GM20000 (cell line): Measurements from ENCODE around the gene SHCBP1.
"Not testable (repeated sequence)": the region's sequence is repeated elsewhere in the genome, so short reads cannot be mapped to it uniquely, and the experiment has no call there.

Source experiments
- DNase-seq: peaks from one replicate; pipeline ENCODE4 v3.0.0; 2012; ENCODE audit warnings: low spot score
- CTCF ChIP-seq: IDR thresholded peaks from 2 replicates; pipeline ENCODE4 v1.5.1; 2012; ENCODE audit warnings: mild to moderate bottlenecking, control low read depth; ENCODE audit errors: extremely low read depth, missing control alignments

SHCBP1 gene

GRCh38 chr16:46648656-46649055 lies 27.5 kb upstream of the SHCBP1 start:
- no peak for DNase-seq
- no peak for TF ChIP-seq CTCF

GRCh38 chr16:46638947-46639925 lies 18.1 kb upstream of the SHCBP1 start:
- DNase-seq, result no peak
- TF ChIP-seq CTCF, result no peak

GRCh38 chr16:46632778-46633733 lies 11.9 kb upstream of the SHCBP1 start:
- no peak for TF ChIP-seq CTCF
- DNase-seq, result no peak

- peak; percentile 3 for TF ChIP-seq CTCF
- DNase-seq, result no peak
Observed at GRCh38 chr16:46629331-46630219, 8.4 kb upstream of the SHCBP1 start.

GRCh38 chr16:46627746-46628145 lies 6.6 kb upstream of the SHCBP1 start:
- no peak for TF ChIP-seq CTCF
- no peak for DNase-seq

- DNase-seq, result not testable (repeated sequence)
Observed at GRCh38 chr16:46626681-46627080, 5.5 kb upstream of the SHCBP1 start.

- DNase-seq, result not testable (repeated sequence)
Observed at GRCh38 chr16:46624862-46625261, 3.7 kb upstream of the SHCBP1 start.

GRCh38 chr16:46623707-46624106 lies 2.5 kb upstream of the SHCBP1 start:
- DNase-seq, result not testable (repeated sequence)

- not testable (repeated sequence) for DNase-seq
Observed at GRCh38 chr16:46623246-46623645, 2.1 kb upstream of the SHCBP1 start.
